Upper lobe of left lung (tissue), 4 donors: ENCODE data around the gene SSB.

Source experiments
- EP300 ChIP-seq, 4 donors: sonication (generic); formaldehyde crosslinking; IDR thresholded peaks; one replicate each; pipeline ENCODE4 v1.5.1; 2017; ENCODE audit warnings: antibody characterized with exemption in 4 of 4, control low read depth in 2 of 4
- POLR2A ChIP-seq, 4 donors: fragments of 450-650 bp; IDR thresholded peaks; one replicate each; pipeline ENCODE4 v1.5.1; 2016 to 2017; ENCODE audit warnings: antibody characterized with exemption in 4 of 4, mild to moderate bottlenecking in 2 of 4
- POLR2AphosphoS5 ChIP-seq, 2 donors: sonication (generic); formaldehyde crosslinking; IDR thresholded peaks; one replicate each; pipeline ENCODE4 v1.5.1; 2017; ENCODE audit warnings: antibody characterized with exemption in 2 of 2
- TF ChIP-seq, protein P1 (sequence below), 6 experiments: fragments of 450-650 bp in 4 of 6; fragments of 200-600 bp in 2 of 6; sonication (generic) in 2 of 6; IDR thresholded peaks; one replicate each; pipeline ENCODE4 v1.5.1; 2016 to 2019; ENCODE audit warnings: antibody characterized with exemption in 6 of 6

DNA sequence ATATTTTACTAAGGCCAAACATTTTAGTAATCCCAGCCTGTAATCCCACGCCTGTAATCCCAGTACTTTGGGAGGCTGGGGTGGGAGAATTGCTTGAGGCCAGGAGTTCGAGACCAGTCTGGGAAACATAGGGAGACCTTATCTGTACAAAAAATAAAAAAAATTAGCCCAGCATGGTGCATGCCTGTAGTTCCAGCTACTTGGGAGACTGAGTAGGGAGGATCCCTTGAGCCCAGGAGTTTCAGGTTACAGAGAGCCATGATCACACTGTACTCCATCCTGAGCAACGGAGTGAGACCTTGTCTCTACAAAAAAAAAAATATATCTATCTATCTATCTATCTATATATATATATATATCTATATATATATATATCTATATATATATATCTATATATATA, 45.9 kb upstream of the SSB start:
- TF ChIP-seq, protein P1, sequence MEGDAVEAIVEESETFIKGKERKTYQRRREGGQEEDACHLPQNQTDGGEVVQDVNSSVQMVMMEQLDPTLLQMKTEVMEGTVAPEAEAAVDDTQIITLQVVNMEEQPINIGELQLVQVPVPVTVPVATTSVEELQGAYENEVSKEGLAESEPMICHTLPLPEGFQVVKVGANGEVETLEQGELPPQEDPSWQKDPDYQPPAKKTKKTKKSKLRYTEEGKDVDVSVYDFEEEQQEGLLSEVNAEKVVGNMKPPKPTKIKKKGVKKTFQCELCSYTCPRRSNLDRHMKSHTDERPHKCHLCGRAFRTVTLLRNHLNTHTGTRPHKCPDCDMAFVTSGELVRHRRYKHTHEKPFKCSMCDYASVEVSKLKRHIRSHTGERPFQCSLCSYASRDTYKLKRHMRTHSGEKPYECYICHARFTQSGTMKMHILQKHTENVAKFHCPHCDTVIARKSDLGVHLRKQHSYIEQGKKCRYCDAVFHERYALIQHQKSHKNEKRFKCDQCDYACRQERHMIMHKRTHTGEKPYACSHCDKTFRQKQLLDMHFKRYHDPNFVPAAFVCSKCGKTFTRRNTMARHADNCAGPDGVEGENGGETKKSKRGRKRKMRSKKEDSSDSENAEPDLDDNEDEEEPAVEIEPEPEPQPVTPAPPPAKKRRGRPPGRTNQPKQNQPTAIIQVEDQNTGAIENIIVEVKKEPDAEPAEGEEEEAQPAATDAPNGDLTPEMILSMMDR (IDR thresholded peaks at IDR 0.05) = no peak
- TF ChIP-seq POLR2A (IDR thresholded peaks at IDR 0.05) = no peak
- TF ChIP-seq EP300 (IDR thresholded peaks at IDR 0.05) = no peak
- no peak for TF ChIP-seq POLR2AphosphoS5 (IDR thresholded peaks at IDR 0.05)
